Dendritic cell treated with granulocyte-macrophage colony-stimulating factor and Interleukin-4, amounts not matched to agents 40 ng/mL and 50 ng/mL, for 4 days (primary cell): ENCODE measurements around the gene EDAR.

Experiments
- H3K27ac Mint-ChIP-seq: one replicate; pipeline ENCODE4 v1.8.0; 2022; ENCODE audit warnings: mild to moderate bottlenecking, mixed read lengths
- H3K27me3 Mint-ChIP-seq: one replicate; pipeline ENCODE4 v1.8.0; 2022; ENCODE audit warnings: mild to moderate bottlenecking, mixed read lengths
- H3K36me3 Mint-ChIP-seq: one replicate; pipeline ENCODE4 v1.8.0; 2022; ENCODE audit warnings: low read depth, mixed read lengths
- H3K4me1 Mint-ChIP-seq: one replicate; pipeline ENCODE4 v1.8.0; 2022; ENCODE audit warnings: low read depth, mixed read lengths
- H3K4me3 Mint-ChIP-seq: one replicate; pipeline ENCODE4 v1.8.0; 2022; ENCODE audit warnings: mild to moderate bottlenecking, moderate library complexity, mixed read lengths
- H3K9me3 Mint-ChIP-seq: one replicate; pipeline ENCODE4 v1.8.0; 2022; ENCODE audit warnings: mixed read lengths
- intact Hi-C: fragments of 100-400 bp; cut with micrococcal nuclease; formaldehyde crosslinking; loops from one replicate; pipeline ENCODE4 v1.15.0; 2022

The EDAR gene

GRCh38 chr2:108916122-108916795, 72.8 kb downstream of the EDAR start:
- Mint-ChIP-seq H3K4me3 (no peak overlapping the region), H3K27me3 (no peaks in the 10 kb centered on the region), H3K9me3 (no peaks in the 10 kb centered on the region), H3K4me1 (no peaks in the 10 kb centered on the region), H3K27ac (no peak overlapping the region), H3K36me3 (no peaks in the 10 kb centered on the region)
- intact Hi-C loops, result no loop called here

GRCh38 chr2:108912629-108912902, 76.5 kb downstream of the EDAR start:
- intact Hi-C loops, result no loop called here
- H3K4me3 Mint-ChIP-seq, result no peak overlapping the region
- H3K36me3 Mint-ChIP-seq, result no peaks in the 10 kb centered on the region
- H3K27me3 Mint-ChIP-seq, result no peaks in the 10 kb centered on the region
- no peaks in the 10 kb centered on the region for H3K4me1 Mint-ChIP-seq
- no peaks in the 10 kb centered on the region for H3K9me3 Mint-ChIP-seq
- no peak overlapping the region for H3K27ac Mint-ChIP-seq

GRCh38 chr2:108911807-108912628, 77.0 kb downstream of the EDAR start:
- intact Hi-C loops, result no loop called here

GRCh38 chr2:108911401-108911800, 77.6 kb downstream of the EDAR start:
- H3K4me3 Mint-ChIP-seq, result no peak overlapping the region
- H3K4me1 Mint-ChIP-seq, result no peaks in the 10 kb centered on the region
- H3K9me3 Mint-ChIP-seq, result no peaks in the 10 kb centered on the region

More at GRCh38 chr2:108911807-108912628, 77.0 kb downstream of the EDAR start:
- H3K36me3 Mint-ChIP-seq, result no peaks in the 10 kb centered on the region
- H3K27me3 Mint-ChIP-seq, result no peaks in the 10 kb centered on the region
- H3K4me1 Mint-ChIP-seq, result no peaks in the 10 kb centered on the region
- H3K9me3 Mint-ChIP-seq, result no peaks in the 10 kb centered on the region
- H3K27ac Mint-ChIP-seq, result no peak overlapping the region
- no peak overlapping the region for H3K4me3 Mint-ChIP-seq

GRCh38 chr2:108910541-108911396, 78.3 kb downstream of the EDAR start:
- Mint-ChIP-seq H3K4me1 (no peaks in the 10 kb centered on the region), H3K9me3 (no peaks in the 10 kb centered on the region), H3K36me3 (no peaks in the 10 kb centered on the region), H3K4me3 (no peak overlapping the region), H3K27me3 (no peaks in the 10 kb centered on the region), H3K27ac (no peak overlapping the region)
- intact Hi-C loops, result no loop called here

More at GRCh38 chr2:108911401-108911800, 77.6 kb downstream of the EDAR start:
- intact Hi-C loops, result no loop called here
- no peaks in the 10 kb centered on the region for H3K36me3 Mint-ChIP-seq
- no peak overlapping the region for H3K27ac Mint-ChIP-seq
- no peaks in the 10 kb centered on the region for H3K27me3 Mint-ChIP-seq

GRCh38 chr2:108910011-108910431, 79.0 kb downstream of the EDAR start:
- Mint-ChIP-seq H3K4me3 (no peak overlapping the region), H3K36me3 (no peaks in the 10 kb centered on the region), H3K4me1 (no peaks in the 10 kb centered on the region), H3K27me3 (peaks cover under 1% of the 10 kb centered on the region), H3K27ac (no peak overlapping the region), H3K9me3 (no peaks in the 10 kb centered on the region)
- intact Hi-C loops, result no loop called here

- no peaks in the 10 kb centered on the region for H3K36me3 Mint-ChIP-seq
- H3K9me3 Mint-ChIP-seq, result no peaks in the 10 kb centered on the region
- no peaks in the 10 kb centered on the region for H3K4me1 Mint-ChIP-seq
- no peak overlapping the region for H3K4me3 Mint-ChIP-seq
- intact Hi-C loops, result no loop called here
- H3K27me3 Mint-ChIP-seq, result peaks cover 2% of the 10 kb centered on the region
- H3K27ac Mint-ChIP-seq, result no peak overlapping the region
These were observed 79.7 kb downstream of the EDAR start for GRCh38 chr2:108909275-108909823.

- Mint-ChIP-seq H3K27ac (no peak overlapping the region), H3K27me3 (peaks cover 2% of the 10 kb centered on the region), H3K4me1 (no peaks in the 10 kb centered on the region), H3K9me3 (no peaks in the 10 kb centered on the region), H3K4me3 (no peak overlapping the region), H3K36me3 (no peaks in the 10 kb centered on the region)
- intact Hi-C loops, result no loop called here
These were observed 80.3 kb downstream of the EDAR start for GRCh38 chr2:108908713-108909070.

- Mint-ChIP-seq H3K27me3 (peaks cover 2% of the 10 kb centered on the region), H3K4me3 (no peak overlapping the region), H3K4me1 (no peaks in the 10 kb centered on the region), H3K27ac (no peak overlapping the region), H3K36me3 (no peaks in the 10 kb centered on the region), H3K9me3 (no peaks in the 10 kb centered on the region)
- intact Hi-C loops, result no loop called here
These were observed 81.0 kb downstream of the EDAR start for GRCh38 chr2:108907822-108908712.

- no peak overlapping the region for H3K4me3 Mint-ChIP-seq
- H3K36me3 Mint-ChIP-seq, result no peaks in the 10 kb centered on the region
- peaks cover 2% of the 10 kb centered on the region for H3K27me3 Mint-ChIP-seq
- no peaks in the 10 kb centered on the region for H3K9me3 Mint-ChIP-seq
- no peaks in the 10 kb centered on the region for H3K4me1 Mint-ChIP-seq
- H3K27ac Mint-ChIP-seq, result no peak overlapping the region
- intact Hi-C loops, result no loop called here
These were observed 82.5 kb downstream of the EDAR start for GRCh38 chr2:108906403-108907077.

- Mint-ChIP-seq H3K4me1 (no peaks in the 10 kb centered on the region), H3K9me3 (no peaks in the 10 kb centered on the region)
These were observed 83.1 kb downstream of the EDAR start for GRCh38 chr2:108905906-108906305.

GRCh38 chr2:108905176-108905575, 83.8 kb downstream of the EDAR start:
- no peak overlapping the region for H3K27ac Mint-ChIP-seq
- H3K4me3 Mint-ChIP-seq, result no peak overlapping the region

More at GRCh38 chr2:108905906-108906305, 83.1 kb downstream of the EDAR start:
- intact Hi-C loops, result no loop called here
- no peaks in the 10 kb centered on the region for H3K36me3 Mint-ChIP-seq
- H3K27me3 Mint-ChIP-seq, result peaks cover 2% of the 10 kb centered on the region
- no peak overlapping the region for H3K4me3 Mint-ChIP-seq
- H3K27ac Mint-ChIP-seq, result no peak overlapping the region

GRCh38 chr2:108904680-108905079, 84.3 kb downstream of the EDAR start:
- Mint-ChIP-seq H3K4me1 (no peaks in the 10 kb centered on the region), H3K27me3 (peaks cover 2% of the 10 kb centered on the region), H3K36me3 (no peaks in the 10 kb centered on the region), H3K27ac (no peak overlapping the region), H3K9me3 (no peaks in the 10 kb centered on the region), H3K4me3 (no peak overlapping the region)
- intact Hi-C loops, result no loop called here

More at GRCh38 chr2:108905176-108905575, 83.8 kb downstream of the EDAR start:
- H3K36me3 Mint-ChIP-seq, result no peaks in the 10 kb centered on the region
- no peaks in the 10 kb centered on the region for H3K9me3 Mint-ChIP-seq
- intact Hi-C loops, result no loop called here
- H3K27me3 Mint-ChIP-seq, result peaks cover 2% of the 10 kb centered on the region
- no peaks in the 10 kb centered on the region for H3K4me1 Mint-ChIP-seq
